WTC11 (cell line): ENCODE measurements around the gene UGGT1.

Source experiments
- ZBTB21 ChIP-seq: sonication (generic); formaldehyde crosslinking; IDR thresholded peaks from 2 replicates; pipeline ENCODE4 v1.8.1; 2023; ENCODE audit warnings: mild to moderate bottlenecking, missing genetic modification reagents, borderline replicate concordance
- TF ChIP-seq, protein P1 (sequence below): sonication (generic); formaldehyde crosslinking; IDR thresholded peaks from 2 replicates; pipeline ENCODE4 v1.8.0; 2022; ENCODE audit warnings: mild to moderate bottlenecking, missing genetic modification reagents

GRCh38 chr2:128179461-128179755 lies 88.4 kb downstream of the UGGT1 start:
- no peak for TF ChIP-seq ZBTB21 (CRISPR knock-in tag)
- TF ChIP-seq, protein P1, sequence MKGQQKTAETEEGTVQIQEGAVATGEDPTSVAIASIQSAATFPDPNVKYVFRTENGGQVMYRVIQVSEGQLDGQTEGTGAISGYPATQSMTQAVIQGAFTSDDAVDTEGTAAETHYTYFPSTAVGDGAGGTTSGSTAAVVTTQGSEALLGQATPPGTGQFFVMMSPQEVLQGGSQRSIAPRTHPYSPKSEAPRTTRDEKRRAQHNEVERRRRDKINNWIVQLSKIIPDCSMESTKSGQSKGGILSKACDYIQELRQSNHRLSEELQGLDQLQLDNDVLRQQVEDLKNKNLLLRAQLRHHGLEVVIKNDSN (CRISPR knock-in tag) = no peak
